Lower leg skin (tissue), 4 donors: ENCODE measurements around the gene CIAO3. TPM values are rescaled to one million over a fixed set of nuclear protein-coding genes. Genes with fewer than 3 reads are reported as not detected.

Source experiments
- DNase-seq, 2 donors: peaks; one replicate each; pipeline ENCODE4 v3.0.0-alpha.2; 2019; ENCODE audit warnings: low spot score in 2 of 2
- H3K4me3 ChIP-seq: fragments of 200-600 bp; sonication (generic); 2 replicates; pipeline ENCODE4 v1.5.1; 2017; ENCODE audit warnings: mild to moderate bottlenecking, low read depth; ENCODE audit not compliant: poor library complexity, severe bottlenecking
- CTCF ChIP-seq, 3 donors: fragments of 450-650 bp; IDR thresholded peaks; one replicate each; pipeline ENCODE4 v1.5.1; 2016; ENCODE audit warnings: antibody characterized with exemption in 3 of 3, mild to moderate bottlenecking in 3 of 3, moderate library complexity in 2 of 3
- POLR2A ChIP-seq, 2 donors: fragments of 450-650 bp; IDR thresholded peaks; one replicate each; pipeline ENCODE4 v1.6.1; 2016 to 2017; ENCODE audit warnings: antibody characterized with exemption in 2 of 2, mild to moderate bottlenecking in 1 of 2, moderate library complexity in 1 of 2
- WGBS, 2 donors: methylation state at CpG; one replicate each; pipeline ENCODE4 v1.1.5; 2018; 5-methylcytosine and 5-hydroxymethylcytosine counted together
- intact Hi-C: fragments of 100-400 bp; cut with DNase I; formaldehyde crosslinking; loops from one replicate; pipeline ENCODE4 v1.15.0; 2023; ENCODE audit warnings: low total_unique reads
- total RNA-seq, 4 donors: library from RNA; depleted of rRNA; stranded (reverse); fragments of >200 nt; gene quantifications; one replicate each; pipeline ENCODE4 v1.1.0, GENCODE V29; 2016

The CIAO3 gene
- total RNA-seq, 4 donors from 2014 or later: 34.7 to 75.8 (median 42.2) TPM

- no peak for DNase-seq
- intact Hi-C loops: no loop called here
- no peak overlapping the region for H3K4me3 ChIP-seq
- TF ChIP-seq CTCF (IDR thresholded peaks at IDR 0.05) (no peak), POLR2A (IDR thresholded peaks at IDR 0.05) (no peak)
- 50 to 60% methylated on average over 39 of the region's 39 CpGs for WGBS, 2 donors
These were observed 10.6 kb upstream of the CIAO3 start for GRCh38 chr16:751152-752006.

- no peak for DNase-seq
- no peak overlapping the region for H3K4me3 ChIP-seq
- TF ChIP-seq CTCF (IDR thresholded peaks at IDR 0.05): no peak
- no peak for TF ChIP-seq POLR2A (IDR thresholded peaks at IDR 0.05)
- intact Hi-C loops: no loop called here
- 81 to 87% methylated on average over 9 of the region's 9 CpGs for WGBS, 2 donors
These were observed 9.7 kb upstream of the CIAO3 start for GRCh38 chr16:750485-750884.

DNA sequence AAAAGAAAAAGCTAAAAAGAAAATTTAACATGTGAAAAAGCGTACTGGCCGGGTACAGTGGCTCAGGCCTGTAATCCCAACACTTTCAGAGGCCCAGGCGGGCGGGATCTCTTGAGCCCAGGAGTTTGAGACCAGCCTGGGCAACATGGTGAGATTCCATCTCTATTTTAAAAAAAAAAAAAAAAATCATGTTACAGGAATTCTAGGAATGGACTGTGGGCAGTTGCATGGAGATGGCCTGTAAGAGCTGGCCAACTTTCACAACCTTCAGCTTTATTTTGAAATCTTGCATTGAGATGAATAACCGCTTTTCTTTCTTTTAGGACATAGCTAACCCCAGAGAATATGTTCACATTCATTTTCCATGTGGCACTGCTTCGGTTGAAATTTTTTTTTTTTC is 8.2 kb upstream of the CIAO3 start:
- no peak for TF ChIP-seq CTCF (IDR thresholded peaks at IDR 0.05)
- TF ChIP-seq POLR2A (IDR thresholded peaks at IDR 0.05): no peak
- no peak for DNase-seq
- intact Hi-C loops: no loop called here
- 71 to 88% methylated on average over 6 of the region's 6 CpGs for WGBS, 2 donors
- no peak overlapping the region for H3K4me3 ChIP-seq

DNA sequence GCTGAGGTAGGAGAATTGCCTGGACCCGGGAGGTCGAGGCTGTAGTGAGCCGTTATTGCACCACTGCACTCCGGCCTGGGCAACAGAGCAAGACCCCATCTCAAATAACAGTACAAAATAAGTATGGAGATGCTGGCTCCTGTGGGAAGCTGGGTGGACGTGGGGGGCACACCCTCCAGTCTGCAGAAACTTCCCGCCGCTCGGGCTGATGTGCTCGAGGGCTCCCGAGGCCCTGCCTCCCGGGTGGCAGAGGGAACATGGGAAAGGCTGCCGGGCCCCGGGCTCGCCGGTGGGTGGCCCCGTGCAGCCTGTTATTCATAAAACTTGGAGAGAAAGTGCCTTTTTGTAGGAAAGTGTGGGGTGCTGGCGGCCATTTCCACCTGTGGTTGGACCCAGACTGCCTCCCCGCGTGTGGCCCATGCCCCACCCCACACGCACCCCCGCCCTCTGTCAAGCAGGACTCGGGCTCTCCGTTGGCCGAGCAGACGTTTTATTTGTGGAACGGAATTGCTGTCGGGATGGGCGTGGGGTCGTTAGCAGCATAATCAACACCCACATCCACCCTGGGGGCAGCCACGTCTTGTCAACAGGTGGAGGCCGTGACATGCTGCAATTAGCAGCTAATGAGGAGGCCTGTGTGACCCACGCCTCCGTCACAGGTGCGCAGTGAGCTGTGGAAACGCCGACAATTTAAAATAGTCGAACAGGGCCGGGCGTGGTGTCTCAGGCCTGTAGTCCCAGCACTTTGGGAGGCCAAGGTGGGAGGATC is 7.4 kb upstream of the CIAO3 start:
- intact Hi-C loops: no loop called here
- DNase-seq: no peak

DNA sequence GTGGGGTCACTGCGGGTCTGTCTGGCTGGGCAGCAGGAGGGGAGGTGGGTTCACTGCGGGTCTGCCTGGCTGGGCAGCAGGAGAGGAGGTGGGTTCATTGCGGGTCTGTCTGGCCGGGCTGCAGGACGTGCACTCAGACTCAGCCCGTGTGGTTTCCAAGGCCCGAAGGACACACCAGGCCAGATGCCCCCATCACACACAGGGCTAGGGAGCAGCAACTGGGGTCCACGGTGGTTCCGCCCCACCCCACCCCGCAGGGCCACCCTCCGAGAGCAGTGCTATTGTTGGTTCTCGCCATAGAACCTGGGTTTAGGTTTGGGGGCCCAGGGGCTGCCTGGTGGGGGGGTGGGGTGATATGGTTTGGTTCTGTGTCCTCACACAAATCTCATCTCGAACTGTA is 5.8 kb upstream of the CIAO3 start:
- TF ChIP-seq POLR2A (IDR thresholded peaks at IDR 0.05): no peak
- no peak for TF ChIP-seq CTCF (IDR thresholded peaks at IDR 0.05)
- DNase-seq: no peak
- intact Hi-C loops: no loop called here
- H3K4me3 ChIP-seq: no peak overlapping the region
- WGBS, 2 donors: 78 to 85% methylated on average over 9 to 13 of the region's 13 CpGs

More for the DNA sequence above, 7.4 kb upstream of the CIAO3 start:
- TF ChIP-seq CTCF (IDR thresholded peaks at IDR 0.05) (no peak), POLR2A (IDR thresholded peaks at IDR 0.05) (no peak)
- WGBS, 2 donors: 67 to 69% methylated on average over 36 to 39 of the region's 39 CpGs
- no peak overlapping the region for H3K4me3 ChIP-seq
